Articular chondrocyte of knee joint (primary cell): ENCODE results near the gene NAV2. TPM values are rescaled to one million over a fixed set of nuclear protein-coding genes. Genes with fewer than 3 reads are reported as not detected.

ENCODE experiments used
- small RNA-seq: library from RNA; depleted of rRNA; stranded (forward); fragments of <200 nt; gene quantifications from one replicate; pipeline ENCODE3, GENCODE V24; 2012
- total RNA-seq: library from RNA; depleted of rRNA; stranded (reverse); fragments of >200 nt; gene quantifications from 2 replicates; pipeline ENCODE4 v1.2.3, GENCODE V29; 2012

NAV2 gene, protein sequence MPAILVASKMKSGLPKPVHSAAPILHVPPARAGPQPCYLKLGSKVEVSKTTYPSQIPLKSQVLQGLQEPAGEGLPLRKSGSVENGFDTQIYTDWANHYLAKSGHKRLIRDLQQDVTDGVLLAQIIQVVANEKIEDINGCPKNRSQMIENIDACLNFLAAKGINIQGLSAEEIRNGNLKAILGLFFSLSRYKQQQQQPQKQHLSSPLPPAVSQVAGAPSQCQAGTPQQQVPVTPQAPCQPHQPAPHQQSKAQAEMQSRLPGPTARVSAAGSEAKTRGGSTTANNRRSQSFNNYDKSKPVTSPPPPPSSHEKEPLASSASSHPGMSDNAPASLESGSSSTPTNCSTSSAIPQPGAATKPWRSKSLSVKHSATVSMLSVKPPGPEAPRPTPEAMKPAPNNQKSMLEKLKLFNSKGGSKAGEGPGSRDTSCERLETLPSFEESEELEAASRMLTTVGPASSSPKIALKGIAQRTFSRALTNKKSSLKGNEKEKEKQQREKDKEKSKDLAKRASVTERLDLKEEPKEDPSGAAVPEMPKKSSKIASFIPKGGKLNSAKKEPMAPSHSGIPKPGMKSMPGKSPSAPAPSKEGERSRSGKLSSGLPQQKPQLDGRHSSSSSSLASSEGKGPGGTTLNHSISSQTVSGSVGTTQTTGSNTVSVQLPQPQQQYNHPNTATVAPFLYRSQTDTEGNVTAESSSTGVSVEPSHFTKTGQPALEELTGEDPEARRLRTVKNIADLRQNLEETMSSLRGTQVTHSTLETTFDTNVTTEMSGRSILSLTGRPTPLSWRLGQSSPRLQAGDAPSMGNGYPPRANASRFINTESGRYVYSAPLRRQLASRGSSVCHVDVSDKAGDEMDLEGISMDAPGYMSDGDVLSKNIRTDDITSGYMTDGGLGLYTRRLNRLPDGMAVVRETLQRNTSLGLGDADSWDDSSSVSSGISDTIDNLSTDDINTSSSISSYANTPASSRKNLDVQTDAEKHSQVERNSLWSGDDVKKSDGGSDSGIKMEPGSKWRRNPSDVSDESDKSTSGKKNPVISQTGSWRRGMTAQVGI (N-terminal part only)
- 21.3 and 25.5 TPM in 2 replicates for total RNA-seq

GRCh38 chr11:19712281-19713195 lies at the start of gene NAV2:
Gene NAV2 (plus strand): TSS chr11:19712837. CDS start chr11:19713696, 859 bp downstream.

DNA sequence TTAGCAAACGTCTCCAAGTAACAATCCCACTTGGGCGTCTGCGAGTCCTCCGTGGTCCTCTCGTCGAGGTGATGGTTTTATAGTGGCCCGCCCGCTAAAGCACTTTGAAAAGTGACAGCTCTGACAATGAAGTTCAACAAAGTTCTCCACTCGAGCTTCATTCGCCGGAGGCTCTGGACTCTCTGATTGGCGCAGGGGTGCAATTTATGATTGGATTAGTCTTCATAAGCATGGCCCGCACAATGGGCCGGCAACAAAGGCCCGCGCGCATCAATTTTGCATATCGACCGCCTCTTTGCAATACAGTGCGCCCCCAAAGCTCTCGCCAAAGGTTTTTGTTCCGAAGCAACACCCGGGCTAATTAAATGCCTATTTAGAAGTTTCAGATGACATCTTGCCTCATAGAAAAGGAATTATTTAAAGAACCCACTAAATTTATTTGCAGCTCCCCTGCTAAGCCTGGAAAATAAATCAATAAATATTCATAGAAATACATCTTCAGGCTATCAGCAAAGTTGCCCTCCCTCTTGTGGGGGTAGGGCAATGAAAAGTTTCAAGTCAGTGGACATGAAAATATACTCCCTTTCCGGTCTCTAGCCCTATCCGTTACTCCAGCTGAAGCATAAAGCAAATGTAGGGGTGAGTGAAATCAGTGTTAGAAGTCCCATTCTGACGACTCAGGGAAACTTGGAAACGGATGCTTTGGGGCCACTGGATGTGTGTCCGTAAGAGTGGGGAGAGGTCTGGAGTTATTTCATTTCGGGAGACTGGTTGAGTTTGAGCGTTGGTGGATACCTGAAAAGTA lies 448.0 kb downstream of the NAV2 start, which contains the start of gene DBX1:
TSS of gene DBX1 (minus strand) at position 51 of the 805 bp plus-strand sequence. CDS start 151 bp downstream, outside the sequence.

Small RNA genes lying within 50 kb of the gene (small RNA-seq; reads per million reads assigned to genes)
- gene MIR4694 = not detected
